Duodenal mucosa (tissue), 2 donors: ENCODE results near the gene CHAF1B.
"Not testable (repeated sequence)": the region's sequence is repeated elsewhere in the genome, so short reads cannot be mapped to it uniquely, and the experiment has no call there.

ENCODE experiments used
- H3K27ac ChIP-seq: one replicate; pipeline ENCODE4 v1.7.0; 2013; ENCODE audit warnings: low read depth, low read length
- H3K27me3 ChIP-seq, 2 donors: one replicate each; pipeline ENCODE4 v1.7.0; 2013; ENCODE audit warnings: low read length in 2 of 2, control low read depth in 1 of 2; ENCODE audit not compliant: insufficient read depth in 2 of 2, control insufficient read depth in 1 of 2
- H3K36me3 ChIP-seq, 2 donors: one replicate each; pipeline ENCODE4 v1.7.0; 2013; ENCODE audit warnings: low read length in 2 of 2, control low read depth in 1 of 2; ENCODE audit not compliant: insufficient read depth in 2 of 2, control insufficient read depth in 1 of 2
- H3K4me1 ChIP-seq, 2 donors: one replicate each; pipeline ENCODE4 v1.7.0; 2013; ENCODE audit warnings: low read length in 2 of 2, control low read depth in 1 of 2; ENCODE audit not compliant: insufficient read depth in 2 of 2, control insufficient read depth in 1 of 2
- H3K4me3 ChIP-seq, 2 donors: one replicate each; pipeline ENCODE4 v1.7.0; 2013; ENCODE audit warnings: low read length in 2 of 2, low read depth in 1 of 2
- H3K9ac ChIP-seq, 2 donors: one replicate each; pipeline ENCODE4 v1.7.0; 2013; ENCODE audit warnings: low read length in 2 of 2, low read depth in 1 of 2
- H3K9me3 ChIP-seq, 2 donors: one replicate each; pipeline ENCODE4 v1.7.0; 2013; ENCODE audit warnings: low read length in 2 of 2, control low read depth in 1 of 2; ENCODE audit not compliant: control insufficient read depth in 1 of 2

CHAF1B gene

DNA sequence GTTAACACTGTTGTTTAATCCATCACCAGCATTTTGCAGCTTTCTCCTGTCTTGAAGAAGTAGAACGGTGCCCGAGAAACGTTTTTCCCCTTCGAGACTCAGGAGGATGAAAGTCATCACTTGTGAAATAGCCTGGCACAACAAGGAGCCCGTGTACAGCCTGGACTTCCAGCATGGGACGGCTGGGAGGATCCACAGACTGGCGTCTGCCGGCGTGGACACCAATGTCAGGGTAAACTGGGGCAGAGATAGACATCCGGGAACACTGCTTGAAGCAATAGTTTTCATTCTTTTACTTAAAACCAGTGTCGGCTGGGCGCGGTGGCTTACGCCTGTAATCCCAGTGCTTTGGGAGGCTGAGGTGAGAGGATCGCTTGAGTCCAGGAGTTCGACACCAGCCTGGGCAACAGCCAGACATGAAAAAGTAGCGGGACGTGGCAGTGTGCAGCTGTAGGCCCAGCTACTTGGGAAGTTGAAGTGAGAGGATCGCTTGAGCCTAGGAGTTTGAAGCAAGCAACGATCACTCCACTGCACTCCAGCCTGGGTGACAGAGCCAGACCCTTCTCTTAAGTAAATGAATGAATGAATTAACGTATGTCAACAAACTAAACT, 945 bp downstream of the CHAF1B start:
- H3K36me3 ChIP-seq = no peaks in the 10 kb centered on the region
- no peak overlapping the region for H3K27ac ChIP-seq
- H3K4me1 ChIP-seq = peaks cover 0 to 6% of the 10 kb centered on the region in 2 donors
- no peaks in the 10 kb centered on the region for H3K9me3 ChIP-seq
- peak overlapping the region; percentile 12 to 16 for H3K9ac ChIP-seq
- peak overlapping the region; percentile 51 to 66 for H3K4me3 ChIP-seq
- no peaks in the 10 kb centered on the region for H3K27me3 ChIP-seq

DNA sequence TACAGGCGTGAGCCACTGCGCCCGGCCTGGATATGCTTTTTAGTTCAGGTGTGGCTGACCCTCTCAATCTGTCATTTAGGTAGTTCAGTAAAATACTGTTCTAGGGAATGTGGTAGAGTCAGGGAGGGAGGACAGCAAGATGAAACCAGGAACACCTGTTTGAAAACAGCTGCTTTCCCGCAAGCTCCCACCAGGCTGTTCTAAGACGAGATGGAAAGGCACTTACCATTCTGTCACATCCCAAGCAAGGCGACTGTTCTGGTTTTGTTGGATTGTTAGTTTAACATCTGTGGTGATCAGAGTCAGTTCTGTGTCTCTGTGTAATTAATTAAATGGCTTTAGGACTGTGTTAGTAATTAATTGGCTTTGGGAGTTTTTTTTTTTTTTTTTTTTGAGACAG, 2.9 kb downstream of the CHAF1B start:
- no peaks in the 10 kb centered on the region for H3K9me3 ChIP-seq
- H3K27me3 ChIP-seq = no peaks in the 10 kb centered on the region
- H3K36me3 ChIP-seq = no peaks in the 10 kb centered on the region
- no peak overlapping the region for H3K4me3 ChIP-seq
- no peak overlapping the region for H3K27ac ChIP-seq
- H3K4me1 ChIP-seq = peaks cover 0 to 6% of the 10 kb centered on the region in 2 donors
- no peak overlapping the region for H3K9ac ChIP-seq

DNA sequence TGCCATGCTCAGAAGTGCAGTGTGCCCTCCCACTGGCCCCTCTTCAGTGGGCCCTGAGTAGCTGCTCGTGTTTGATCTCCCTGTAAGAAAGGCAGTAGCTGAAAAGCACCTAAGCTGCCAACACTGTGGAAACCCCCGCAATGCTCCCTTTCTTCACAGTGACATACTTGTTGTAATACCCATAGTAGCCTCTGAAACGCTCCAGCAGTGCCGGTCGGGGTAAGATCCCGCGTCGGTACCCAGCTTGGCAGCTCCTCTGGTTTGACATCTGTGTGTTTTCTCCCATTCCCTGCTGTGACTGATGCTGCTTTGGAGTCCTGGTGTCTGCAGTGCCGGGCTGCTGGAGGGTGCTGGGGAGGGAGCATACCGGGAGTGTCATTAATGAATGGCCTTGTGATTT, 3.6 kb downstream of the CHAF1B start:
- Histone ChIP-seq H3K9me3 (no peaks in the 10 kb centered on the region), H3K4me3 (no peak overlapping the region), H3K4me1 (peaks cover 0 to 6% of the 10 kb centered on the region in 2 donors), H3K9ac (no peak overlapping the region), H3K36me3 (no peaks in the 10 kb centered on the region), H3K27me3 (no peaks in the 10 kb centered on the region), H3K27ac (no peak overlapping the region)

- H3K27me3 ChIP-seq, H3K9ac ChIP-seq, H3K27ac ChIP-seq, H3K4me3 ChIP-seq, H3K4me1 ChIP-seq, H3K36me3 ChIP-seq, H3K9me3 ChIP-seq: not testable (repeated sequence)
These were observed 6.5 kb downstream of the CHAF1B start for GRCh38 chr21:36391649-36392048.

DNA sequence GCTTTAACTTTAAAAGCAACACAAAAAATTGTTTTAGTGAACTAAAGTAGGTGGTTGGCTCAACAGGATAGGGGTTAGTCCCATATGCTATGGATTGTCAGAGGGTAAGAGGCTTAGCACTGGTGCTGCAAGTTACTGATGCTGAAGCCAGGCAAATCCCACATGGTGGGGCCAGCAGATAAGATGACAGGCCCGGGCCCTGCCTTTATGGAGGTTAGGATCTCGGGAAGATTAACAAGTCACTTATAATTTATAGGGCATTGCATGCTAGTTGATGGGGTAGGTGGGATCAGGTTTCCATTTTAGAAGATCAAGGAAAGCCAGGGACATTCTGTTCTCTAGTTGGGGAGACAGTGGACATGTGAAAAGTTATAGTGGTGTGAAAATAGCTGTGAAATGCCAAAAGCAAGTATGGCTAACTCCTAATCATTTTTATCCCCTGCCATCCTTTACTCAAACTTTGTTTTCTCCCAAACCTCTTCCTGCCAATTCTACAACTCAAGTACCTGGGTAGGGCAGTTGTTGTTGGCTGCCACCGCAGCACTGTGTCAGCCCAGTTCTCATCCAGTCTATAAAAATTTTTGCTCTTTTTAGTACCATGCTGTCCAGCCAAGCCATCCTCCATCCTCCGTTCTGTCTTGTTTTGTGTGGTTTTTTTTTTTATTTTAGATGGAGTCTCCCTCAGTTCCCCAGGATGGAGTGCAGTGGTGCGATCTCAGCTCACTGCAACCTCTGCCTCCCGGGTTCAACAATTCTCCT, 10.3 kb downstream of the CHAF1B start:
- no peak overlapping the region for H3K4me3 ChIP-seq
- no peaks in the 10 kb centered on the region for H3K27me3 ChIP-seq
- H3K36me3 ChIP-seq = peaks cover 0 to 2% of the 10 kb centered on the region in 2 donors
- H3K9ac ChIP-seq = no peak overlapping the region
- no peak overlapping the region for H3K27ac ChIP-seq
- H3K9me3 ChIP-seq = no peaks in the 10 kb centered on the region
- H3K4me1 ChIP-seq = no peaks in the 10 kb centered on the region

GRCh38 chr21:36396325-36396724, 11.1 kb downstream of the CHAF1B start:
- Histone ChIP-seq H3K27ac (no peak overlapping the region), H3K9me3 (no peaks in the 10 kb centered on the region), H3K36me3 (peaks cover 0 to 6% of the 10 kb centered on the region in 2 donors), H3K4me1 (no peaks in the 10 kb centered on the region), H3K9ac (no peak overlapping the region), H3K27me3 (no peaks in the 10 kb centered on the region), H3K4me3 (no peak overlapping the region)

DNA sequence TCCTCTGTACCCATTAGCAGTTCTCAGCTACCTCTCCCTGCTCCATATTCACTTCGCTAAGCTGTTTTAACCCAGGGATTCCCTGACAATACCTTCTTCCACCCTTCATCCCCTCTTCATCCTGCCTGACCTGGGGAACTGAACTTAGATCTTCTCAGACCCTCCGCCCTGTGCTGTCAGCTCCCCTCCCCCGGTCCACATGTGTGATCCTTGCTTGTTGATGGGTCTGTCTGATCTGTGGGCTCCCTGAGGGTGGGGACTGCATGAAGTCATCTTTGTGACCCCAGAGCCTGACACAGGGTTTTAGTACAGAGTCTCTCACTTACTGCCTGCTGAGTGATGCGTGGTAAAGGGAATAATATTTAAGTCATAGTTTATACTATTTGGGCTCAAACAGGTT, 11.8 kb downstream of the CHAF1B start:
- H3K9me3 ChIP-seq = no peaks in the 10 kb centered on the region
- H3K4me1 ChIP-seq = no peaks in the 10 kb centered on the region
- H3K36me3 ChIP-seq = peaks cover 0 to 6% of the 10 kb centered on the region in 2 donors
- no peak overlapping the region for H3K9ac ChIP-seq
- H3K27me3 ChIP-seq = no peaks in the 10 kb centered on the region
- no peak overlapping the region for H3K4me3 ChIP-seq
- H3K27ac ChIP-seq = no peak overlapping the region

DNA sequence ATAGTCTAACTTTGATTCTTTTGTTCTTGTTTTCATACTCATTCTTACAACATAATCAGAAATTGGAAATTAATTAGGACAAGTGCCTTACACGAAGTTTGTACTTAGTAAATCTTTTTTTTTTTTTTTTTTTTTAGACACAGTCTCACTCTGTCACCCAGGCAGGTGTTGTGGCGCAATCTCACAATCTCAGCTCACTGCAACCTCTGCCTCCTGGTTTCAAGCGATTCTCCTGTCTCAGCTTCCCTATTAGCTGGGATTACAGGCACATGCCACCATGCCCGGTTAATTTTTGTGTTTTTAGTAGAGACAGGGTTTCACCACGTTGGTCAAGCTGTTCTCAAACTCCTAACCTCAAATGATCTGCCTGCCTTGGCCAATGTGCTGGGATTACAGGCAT, 12.4 kb downstream of the CHAF1B start:
- Histone ChIP-seq H3K4me1 (no peaks in the 10 kb centered on the region), H3K4me3 (no peak overlapping the region), H3K9ac (no peak overlapping the region), H3K36me3 (peaks cover 0 to 6% of the 10 kb centered on the region in 2 donors), H3K27ac (no peak overlapping the region), H3K9me3 (no peaks in the 10 kb centered on the region), H3K27me3 (no peaks in the 10 kb centered on the region)

GRCh38 chr21:36399736-36400135, 14.5 kb downstream of the CHAF1B start:
- H3K9ac ChIP-seq, H3K27ac ChIP-seq, H3K27me3 ChIP-seq, H3K36me3 ChIP-seq, H3K4me1 ChIP-seq, H3K4me3 ChIP-seq, H3K9me3 ChIP-seq: not testable (repeated sequence)

DNA sequence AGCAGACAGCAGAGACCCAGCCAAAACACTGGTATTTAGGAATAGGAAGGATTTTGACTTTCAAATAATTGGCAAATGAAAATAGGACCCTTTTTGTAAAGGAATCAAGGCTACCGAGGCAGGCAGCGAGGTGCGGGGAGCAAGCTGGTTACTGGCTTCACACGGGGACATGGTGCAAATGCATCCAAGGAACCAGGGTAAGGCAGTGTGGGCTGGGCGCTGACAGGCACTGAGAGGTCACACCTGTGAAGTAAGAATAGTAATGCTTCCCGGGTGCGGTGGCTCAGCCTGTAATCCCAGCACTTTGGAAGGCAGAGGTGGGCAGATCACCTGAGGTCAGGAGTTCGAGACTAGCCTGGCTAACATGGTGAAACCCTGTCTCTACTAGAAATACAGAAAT, 15.5 kb downstream of the CHAF1B start:
- Histone ChIP-seq H3K27ac (no peak overlapping the region), H3K36me3 (peaks cover 0 to 8% of the 10 kb centered on the region in 2 donors), H3K9me3 (no peaks in the 10 kb centered on the region), H3K4me1 (no peaks in the 10 kb centered on the region), H3K27me3 (no peaks in the 10 kb centered on the region), H3K9ac (no peak overlapping the region), H3K4me3 (no peak overlapping the region)
